Suprapubic skin (tissue), 3 donors: Measurements from ENCODE around the gene ABTB1.

Source experiments
- POLR2AphosphoS5 ChIP-seq, 3 donors: sonication (generic); formaldehyde crosslinking; IDR thresholded peaks; one replicate each; pipeline ENCODE4 v1.6.1; 2017; ENCODE audit warnings: antibody characterized with exemption in 3 of 3
- TF ChIP-seq, protein P1 (sequence below), 2 donors: fragments of 200-600 bp in 1 of 2; fragments of 450-650 bp in 1 of 2; sonication (generic) in 1 of 2; IDR thresholded peaks; one replicate each; pipeline ENCODE4 v1.5.1; 2016 to 2019; ENCODE audit warnings: antibody characterized with exemption in 2 of 2, mild to moderate bottlenecking in 1 of 2, moderate library complexity in 1 of 2

DNA sequence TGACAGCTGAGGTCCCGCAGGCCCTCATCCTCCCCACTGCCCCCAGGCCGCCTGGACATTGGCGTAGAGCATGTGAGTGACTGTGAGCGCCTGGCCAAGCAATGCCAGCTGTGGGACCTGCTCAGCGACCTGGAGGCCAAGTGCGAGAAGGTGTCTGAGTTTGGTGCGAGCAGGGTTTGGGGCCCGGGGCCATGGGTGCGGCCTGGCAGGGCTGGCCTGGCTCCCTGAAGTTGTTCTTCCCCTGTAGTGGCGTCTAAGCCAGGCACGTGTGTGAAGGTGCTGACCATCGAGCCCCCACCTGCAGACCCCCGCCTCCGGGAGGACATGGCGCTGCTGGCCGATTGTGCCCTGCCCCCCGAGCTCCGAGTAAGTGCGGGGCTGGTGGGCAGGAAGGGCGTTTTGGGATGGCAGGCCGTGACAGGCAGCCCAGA, 4.2 kb downstream of the ABTB1 start:
- no peak for TF ChIP-seq POLR2AphosphoS5 (IDR thresholded peaks at IDR 0.05)
- TF ChIP-seq, protein P1, sequence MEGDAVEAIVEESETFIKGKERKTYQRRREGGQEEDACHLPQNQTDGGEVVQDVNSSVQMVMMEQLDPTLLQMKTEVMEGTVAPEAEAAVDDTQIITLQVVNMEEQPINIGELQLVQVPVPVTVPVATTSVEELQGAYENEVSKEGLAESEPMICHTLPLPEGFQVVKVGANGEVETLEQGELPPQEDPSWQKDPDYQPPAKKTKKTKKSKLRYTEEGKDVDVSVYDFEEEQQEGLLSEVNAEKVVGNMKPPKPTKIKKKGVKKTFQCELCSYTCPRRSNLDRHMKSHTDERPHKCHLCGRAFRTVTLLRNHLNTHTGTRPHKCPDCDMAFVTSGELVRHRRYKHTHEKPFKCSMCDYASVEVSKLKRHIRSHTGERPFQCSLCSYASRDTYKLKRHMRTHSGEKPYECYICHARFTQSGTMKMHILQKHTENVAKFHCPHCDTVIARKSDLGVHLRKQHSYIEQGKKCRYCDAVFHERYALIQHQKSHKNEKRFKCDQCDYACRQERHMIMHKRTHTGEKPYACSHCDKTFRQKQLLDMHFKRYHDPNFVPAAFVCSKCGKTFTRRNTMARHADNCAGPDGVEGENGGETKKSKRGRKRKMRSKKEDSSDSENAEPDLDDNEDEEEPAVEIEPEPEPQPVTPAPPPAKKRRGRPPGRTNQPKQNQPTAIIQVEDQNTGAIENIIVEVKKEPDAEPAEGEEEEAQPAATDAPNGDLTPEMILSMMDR (IDR thresholded peaks at IDR 0.05), result no peak
